NCI-H2107 treated with DMSO at 0.1 percent for 48 hours (cell line): ENCODE measurements around the gene ZNF512B.
"Not testable (repeated sequence)": the region's sequence is repeated elsewhere in the genome, so short reads cannot be mapped to it uniquely, and the experiment has no call there.

Source experiments
- DNase-seq: peaks from one replicate; lab custom pipeline; 2025; ENCODE audit not compliant: unreplicated experiment; lab: John Stamatoyannopoulos, UW

The ZNF512B gene

GRCh38 chr20:63935447-63935846, 34.3 kb downstream of the ZNF512B start:
- DNase-seq, result no peak

- DNase-seq, result no peak
Observed at GRCh38 chr20:63934271-63935068, 35.3 kb downstream of the ZNF512B start.

GRCh38 chr20:63933646-63934045, 36.1 kb downstream of the ZNF512B start:
- DNase-seq, result no peak

GRCh38 chr20:63932606-63933160, 37.0 kb downstream of the ZNF512B start:
- no peak for DNase-seq

GRCh38 chr20:63931735-63932134, 38.0 kb downstream of the ZNF512B start:
- DNase-seq, result no peak

- no peak for DNase-seq
Observed at GRCh38 chr20:63930971-63931553, 38.7 kb downstream of the ZNF512B start.

- DNase-seq, result not testable (repeated sequence)
Observed at GRCh38 chr20:63929473-63929883, 40.3 kb downstream of the ZNF512B start.

- no peak for DNase-seq
Observed at GRCh38 chr20:63929071-63929470, 40.7 kb downstream of the ZNF512B start.

GRCh38 chr20:63926298-63926697, 43.4 kb downstream of the ZNF512B start:
- no peak for DNase-seq

GRCh38 chr20:63924241-63924640, 45.5 kb downstream of the ZNF512B start:
- no peak for DNase-seq

- no peak for DNase-seq
Observed at GRCh38 chr20:63923651-63924050, 46.1 kb downstream of the ZNF512B start.

- no peak for DNase-seq
Observed at GRCh38 chr20:63920226-63920625, 49.5 kb downstream of the ZNF512B start.

- no peak for DNase-seq
Observed at GRCh38 chr20:63919130-63919529, 50.6 kb downstream of the ZNF512B start.

- no peak for DNase-seq
Observed at GRCh38 chr20:63917811-63918210, 51.9 kb downstream of the ZNF512B start.

GRCh38 chr20:63916371-63916939, 53.3 kb downstream of the ZNF512B start:
- not testable (repeated sequence) for DNase-seq

GRCh38 chr20:63915471-63915870, 54.3 kb downstream of the ZNF512B start:
- no peak for DNase-seq

- DNase-seq, result no peak
Observed at GRCh38 chr20:63913768-63914167, 56.0 kb downstream of the ZNF512B start.

GRCh38 chr20:63911176-63911575, 58.6 kb downstream of the ZNF512B start:
- no peak for DNase-seq

GRCh38 chr20:63908008-63908682, 61.6 kb downstream of the ZNF512B start:
- no peak for DNase-seq
